Measurements from ENCODE around the gene NPLOC4.
"Not testable (repeated sequence)": the region's sequence is repeated elsewhere in the genome, so short reads cannot be mapped to it uniquely, and the experiment has no call there.

Gene NPLOC4

GRCh38 chr17:81590121-81590520 is 46.8 kb downstream of the NPLOC4 start:
- Histone ChIP-seq H3K27me3 (replicated peaks; ENCODE audit: control insufficient read depth, insufficient read depth, low read length, poor library complexity, severe bottlenecking) (no peaks in the 10 kb centered on the region), H3K27ac (ENCODE audit: insufficient read depth, low read length, poor library complexity, severe bottlenecking) (no peak overlapping the region), H3K9me3 (ENCODE audit: control insufficient read depth, low read length) (no peaks in the 10 kb centered on the region), H3K4me3 (ENCODE audit: insufficient read depth, low read depth, low read length, poor library complexity, severe bottlenecking) (no peak overlapping the region), H3K4me1 (ENCODE audit: control insufficient read depth, insufficient read depth, low read length, poor library complexity, severe bottlenecking) (no peaks in the 10 kb centered on the region), H3K36me3 (ENCODE audit: control insufficient read depth, insufficient read depth, low read length) (peaks cover 68% of the 10 kb centered on the region)
- no peak for DNase-seq

GRCh38 chr17:81589612-81590011 is 47.3 kb downstream of the NPLOC4 start:
- no peak overlapping the region for H3K27ac ChIP-seq (ENCODE audit: insufficient read depth, low read length, poor library complexity, severe bottlenecking)
- no peaks in the 10 kb centered on the region for H3K4me1 ChIP-seq (ENCODE audit: control insufficient read depth, insufficient read depth, low read length, poor library complexity, severe bottlenecking)
- no peak for DNase-seq
- no peak overlapping the region for H3K4me3 ChIP-seq (ENCODE audit: insufficient read depth, low read depth, low read length, poor library complexity, severe bottlenecking)
- H3K36me3 ChIP-seq (ENCODE audit: control insufficient read depth, insufficient read depth, low read length), result peaks cover 64% of the 10 kb centered on the region
- no peaks in the 10 kb centered on the region for H3K27me3 ChIP-seq (replicated peaks; ENCODE audit: control insufficient read depth, insufficient read depth, low read length, poor library complexity, severe bottlenecking)
- no peaks in the 10 kb centered on the region for H3K9me3 ChIP-seq (ENCODE audit: control insufficient read depth, low read length)

GRCh38 chr17:81586096-81586495 is 50.8 kb downstream of the NPLOC4 start:
- no peak for DNase-seq
- H3K36me3 ChIP-seq (ENCODE audit: control insufficient read depth, insufficient read depth, low read length), result peaks cover 68% of the 10 kb centered on the region

GRCh38 chr17:81584771-81585170 is 52.1 kb downstream of the NPLOC4 start:
- H3K27me3 ChIP-seq (replicated peaks; ENCODE audit: control insufficient read depth, insufficient read depth, low read length, poor library complexity, severe bottlenecking); H3K27ac ChIP-seq (ENCODE audit: insufficient read depth, low read length, poor library complexity, severe bottlenecking); H3K4me1 ChIP-seq (ENCODE audit: control insufficient read depth, insufficient read depth, low read length, poor library complexity, severe bottlenecking); DNase-seq; H3K4me3 ChIP-seq (ENCODE audit: insufficient read depth, low read depth, low read length, poor library complexity, severe bottlenecking); H3K9me3 ChIP-seq (ENCODE audit: control insufficient read depth, low read length): not testable (repeated sequence)
- peaks cover 60% of the 10 kb centered on the region for H3K36me3 ChIP-seq (ENCODE audit: control insufficient read depth, insufficient read depth, low read length)

More at GRCh38 chr17:81586096-81586495, 50.8 kb downstream of the NPLOC4 start:
- no peaks in the 10 kb centered on the region for H3K4me1 ChIP-seq (ENCODE audit: control insufficient read depth, insufficient read depth, low read length, poor library complexity, severe bottlenecking)
- no peaks in the 10 kb centered on the region for H3K27me3 ChIP-seq (replicated peaks; ENCODE audit: control insufficient read depth, insufficient read depth, low read length, poor library complexity, severe bottlenecking)
- no peak overlapping the region for H3K27ac ChIP-seq (ENCODE audit: insufficient read depth, low read length, poor library complexity, severe bottlenecking)
- no peaks in the 10 kb centered on the region for H3K9me3 ChIP-seq (ENCODE audit: control insufficient read depth, low read length)
- no peak overlapping the region for H3K4me3 ChIP-seq (ENCODE audit: insufficient read depth, low read depth, low read length, poor library complexity, severe bottlenecking)

DNA sequence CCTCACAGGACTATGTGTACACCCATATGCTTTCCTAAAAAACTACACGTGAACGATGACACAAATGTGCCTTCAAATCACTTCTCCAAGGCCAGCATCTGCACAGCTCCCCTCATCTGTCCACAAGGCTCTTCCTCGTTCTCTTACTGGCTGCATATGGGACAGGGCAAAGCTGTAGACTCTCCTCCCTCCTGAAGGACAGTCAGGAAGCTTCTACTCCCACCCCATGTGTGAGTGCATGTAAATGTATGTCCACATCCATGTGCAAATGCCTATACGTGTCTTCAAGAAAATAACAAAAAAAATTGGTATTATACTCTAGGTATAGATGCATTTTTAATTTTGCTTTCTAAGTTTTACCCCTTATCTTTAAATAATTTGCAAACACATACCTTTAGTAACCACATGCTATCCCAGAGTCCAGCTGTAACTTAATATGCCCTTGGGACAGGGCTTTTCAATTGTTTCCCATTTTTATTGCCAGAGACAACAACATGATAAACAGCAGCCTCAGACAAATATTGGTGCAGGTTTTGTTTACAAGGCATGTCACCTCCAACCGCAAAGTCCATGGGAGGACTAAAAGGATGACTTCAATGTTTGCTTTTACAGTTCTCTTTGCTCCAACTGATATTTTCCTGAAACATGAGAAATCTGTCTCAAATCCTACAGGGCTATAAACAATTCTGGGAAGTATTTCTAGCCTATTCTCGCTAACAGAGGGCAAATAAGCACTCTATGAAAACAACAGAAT is 53.1 kb downstream of the NPLOC4 start:
- Histone ChIP-seq H3K27me3 (replicated peaks; ENCODE audit: control insufficient read depth, insufficient read depth, low read length, poor library complexity, severe bottlenecking) (no peaks in the 10 kb centered on the region), H3K9me3 (ENCODE audit: control insufficient read depth, low read length) (no peaks in the 10 kb centered on the region), H3K36me3 (ENCODE audit: control insufficient read depth, insufficient read depth, low read length) (peaks cover 57% of the 10 kb centered on the region), H3K4me1 (ENCODE audit: control insufficient read depth, insufficient read depth, low read length, poor library complexity, severe bottlenecking) (no peaks in the 10 kb centered on the region), H3K4me3 (ENCODE audit: insufficient read depth, low read depth, low read length, poor library complexity, severe bottlenecking) (no peak overlapping the region), H3K27ac (ENCODE audit: insufficient read depth, low read length, poor library complexity, severe bottlenecking) (no peak overlapping the region)
- no peak for DNase-seq

GRCh38 chr17:81582749-81583148 is 54.2 kb downstream of the NPLOC4 start:
- Histone ChIP-seq H3K27me3 (replicated peaks; ENCODE audit: control insufficient read depth, insufficient read depth, low read length, poor library complexity, severe bottlenecking) (no peaks in the 10 kb centered on the region), H3K9me3 (ENCODE audit: control insufficient read depth, low read length) (no peaks in the 10 kb centered on the region), H3K4me1 (ENCODE audit: control insufficient read depth, insufficient read depth, low read length, poor library complexity, severe bottlenecking) (no peaks in the 10 kb centered on the region), H3K4me3 (ENCODE audit: insufficient read depth, low read depth, low read length, poor library complexity, severe bottlenecking) (no peak overlapping the region), H3K27ac (ENCODE audit: insufficient read depth, low read length, poor library complexity, severe bottlenecking) (no peak overlapping the region), H3K36me3 (ENCODE audit: control insufficient read depth, insufficient read depth, low read length) (peaks cover 50% of the 10 kb centered on the region)
- no peak for DNase-seq

DNA sequence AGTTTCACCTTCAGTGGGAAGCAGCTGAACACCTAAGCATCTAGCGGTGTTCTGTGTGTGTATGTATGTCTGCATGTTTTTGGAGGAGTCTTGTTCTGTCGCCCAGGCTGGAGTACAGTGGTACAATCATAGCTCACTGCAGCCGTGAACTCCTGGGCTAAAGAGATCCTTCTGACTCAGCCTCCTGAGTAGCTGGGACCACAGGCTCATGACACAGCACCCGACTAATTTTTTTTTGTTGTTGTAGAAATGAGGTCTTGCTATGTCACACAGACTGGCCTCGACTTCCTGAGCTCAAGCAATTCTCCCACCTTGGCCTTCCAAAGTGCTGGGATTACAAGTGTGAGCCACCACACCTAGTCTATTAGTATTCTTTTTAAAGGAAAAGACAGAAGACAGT is 54.6 kb downstream of the NPLOC4 start:
- no peaks in the 10 kb centered on the region for H3K27me3 ChIP-seq (replicated peaks; ENCODE audit: control insufficient read depth, insufficient read depth, low read length, poor library complexity, severe bottlenecking)
- DNase-seq, result no peak
- no peaks in the 10 kb centered on the region for H3K4me1 ChIP-seq (ENCODE audit: control insufficient read depth, insufficient read depth, low read length, poor library complexity, severe bottlenecking)
- H3K27ac ChIP-seq (ENCODE audit: insufficient read depth, low read length, poor library complexity, severe bottlenecking), result no peak overlapping the region
- H3K4me3 ChIP-seq (ENCODE audit: insufficient read depth, low read depth, low read length, poor library complexity, severe bottlenecking), result no peak overlapping the region
- H3K36me3 ChIP-seq (ENCODE audit: control insufficient read depth, insufficient read depth, low read length), result peaks cover 51% of the 10 kb centered on the region
- no peaks in the 10 kb centered on the region for H3K9me3 ChIP-seq (ENCODE audit: control insufficient read depth, low read length)

GRCh38 chr17:81581758-81582157 is 55.2 kb downstream of the NPLOC4 start:
- Histone ChIP-seq H3K27ac (ENCODE audit: insufficient read depth, low read length, poor library complexity, severe bottlenecking) (no peak overlapping the region), H3K36me3 (ENCODE audit: control insufficient read depth, insufficient read depth, low read length) (peaks cover 48% of the 10 kb centered on the region), H3K4me1 (ENCODE audit: control insufficient read depth, insufficient read depth, low read length, poor library complexity, severe bottlenecking) (no peaks in the 10 kb centered on the region), H3K4me3 (ENCODE audit: insufficient read depth, low read depth, low read length, poor library complexity, severe bottlenecking) (no peak overlapping the region), H3K9me3 (ENCODE audit: control insufficient read depth, low read length) (no peaks in the 10 kb centered on the region), H3K27me3 (replicated peaks; ENCODE audit: control insufficient read depth, insufficient read depth, low read length, poor library complexity, severe bottlenecking) (no peaks in the 10 kb centered on the region)
- DNase-seq, result no peak

DNA sequence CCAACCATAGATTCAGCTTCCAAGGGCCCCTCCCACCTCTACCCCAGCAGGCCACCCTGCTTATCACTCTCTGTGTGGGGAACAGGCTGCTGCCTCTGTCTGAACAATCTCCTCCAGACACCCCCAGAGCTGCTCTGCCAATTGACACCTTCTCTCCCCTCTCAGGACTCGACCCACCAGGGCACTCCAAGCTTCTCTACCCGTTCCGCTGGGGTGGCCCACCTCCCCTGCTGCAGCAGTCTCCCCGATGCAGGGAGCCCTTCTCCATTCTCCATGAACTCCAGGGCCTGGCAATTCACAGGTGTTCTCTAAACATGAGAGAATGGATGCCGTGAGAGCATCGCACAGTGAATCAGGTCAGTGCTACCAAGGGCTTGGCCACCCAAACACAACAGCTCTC is 56.4 kb downstream of the NPLOC4 start:
- Histone ChIP-seq H3K27ac (ENCODE audit: insufficient read depth, low read length, poor library complexity, severe bottlenecking) (no peak overlapping the region), H3K9me3 (ENCODE audit: control insufficient read depth, low read length) (no peaks in the 10 kb centered on the region), H3K27me3 (replicated peaks; ENCODE audit: control insufficient read depth, insufficient read depth, low read length, poor library complexity, severe bottlenecking) (no peaks in the 10 kb centered on the region), H3K36me3 (ENCODE audit: control insufficient read depth, insufficient read depth, low read length) (peaks cover 37% of the 10 kb centered on the region), H3K4me1 (ENCODE audit: control insufficient read depth, insufficient read depth, low read length, poor library complexity, severe bottlenecking) (no peaks in the 10 kb centered on the region), H3K4me3 (ENCODE audit: insufficient read depth, low read depth, low read length, poor library complexity, severe bottlenecking) (no peak overlapping the region)
- no peak for DNase-seq

- Histone ChIP-seq H3K4me3 (ENCODE audit: insufficient read depth, low read depth, low read length, poor library complexity, severe bottlenecking) (no peak overlapping the region), H3K4me1 (ENCODE audit: control insufficient read depth, insufficient read depth, low read length, poor library complexity, severe bottlenecking) (no peaks in the 10 kb centered on the region), H3K36me3 (ENCODE audit: control insufficient read depth, insufficient read depth, low read length) (peaks cover 37% of the 10 kb centered on the region)
Measured at GRCh38 chr17:81579821-81580321, 57.0 kb downstream of the NPLOC4 start.

More at GRCh38 chr17:81579821-81580321, 57.0 kb downstream of the NPLOC4 start:
- Histone ChIP-seq H3K27me3 (replicated peaks; ENCODE audit: control insufficient read depth, insufficient read depth, low read length, poor library complexity, severe bottlenecking) (no peaks in the 10 kb centered on the region), H3K27ac (ENCODE audit: insufficient read depth, low read length, poor library complexity, severe bottlenecking) (no peak overlapping the region), H3K9me3 (ENCODE audit: control insufficient read depth, low read length) (no peaks in the 10 kb centered on the region)
- no peak for DNase-seq

All from effector memory CD4-positive, alpha-beta T cell (primary cell).